Measurements from ENCODE around the gene SULT2B1.

Gene SULT2B1

GRCh38 chr19:48603850-48604249 is 51.9 kb downstream of the SULT2B1 start:
- DNase-seq: no peak

- no peak for DNase-seq
Observed at GRCh38 chr19:48606463-48607358, 54.7 kb downstream of the SULT2B1 start, which contains the start of gene SPACA4. Gene SPACA4, plus strand, starts transcription at chr19:48606742. Its CDS starts 237 bp downstream, at chr19:48606979.

- no peak for DNase-seq
Observed at GRCh38 chr19:48607359-48607755, 55.4 kb downstream of the SULT2B1 start.

GRCh38 chr19:48608798-48609263 is 56.9 kb downstream of the SULT2B1 start:
- DNase-seq: no peak

- DNase-seq: no peak
Observed at GRCh38 chr19:48609571-48610108, 57.7 kb downstream of the SULT2B1 start.

GRCh38 chr19:48611872-48612271 is 59.9 kb downstream of the SULT2B1 start:
- no peak for DNase-seq

GRCh38 chr19:48613024-48613851 is 61.3 kb downstream of the SULT2B1 start:
- DNase-seq: no peak

GRCh38 chr19:48613852-48614435 is 62.0 kb downstream of the SULT2B1 start:
- no peak for DNase-seq

GRCh38 chr19:48614436-48615230 is 62.7 kb downstream of the SULT2B1 start, which contains the start of gene FAM83E:
Gene FAM83E, minus strand, starts transcription at chr19:48615076. Its CDS starts 1,704 bp downstream, at chr19:48613372.
- DNase-seq: no peak

GRCh38 chr19:48615231-48616040 is 63.5 kb downstream of the SULT2B1 start:
- DNase-seq: no peak

- DNase-seq: no peak
Observed at GRCh38 chr19:48616041-48616436, 64.1 kb downstream of the SULT2B1 start.

GRCh38 chr19:48616491-48617056 is 64.6 kb downstream of the SULT2B1 start:
- no peak for DNase-seq

GRCh38 chr19:48617146-48617937 is 65.4 kb downstream of the SULT2B1 start:
- DNase-seq: no peak

GRCh38 chr19:48618278-48618915 is 66.4 kb downstream of the SULT2B1 start:
- no peak for DNase-seq

GRCh38 chr19:48618916-48619691 is 67.1 kb downstream of the SULT2B1 start, which contains the start of the genes RPL18 and SPHK2:
Gene RPL18, minus strand, starts transcription at chr19:48619178. Its CDS starts 35 bp downstream, at chr19:48619143.
Gene SPHK2, plus strand, starts transcription at chr19:48619506. Its CDS starts 1,009 bp downstream, at chr19:48620515.
- DNase-seq: peak; percentile 63

- no peak for DNase-seq
Observed at GRCh38 chr19:48619692-48620585, 68.0 kb downstream of the SULT2B1 start.

GRCh38 chr19:48623556-48624066 is 71.6 kb downstream of the SULT2B1 start:
- no peak for DNase-seq

Measured in cortex of kidney (tissue), 1 donor.